Muscle of leg (tissue), 11 donors: ENCODE measurements around the gene ALK. TPM values are rescaled to one million over a fixed set of nuclear protein-coding genes. Genes with fewer than 3 reads are reported as not detected.

ENCODE experiments used
- DNase-seq: peaks from one replicate; pipeline ENCODE4 v3.0.0; 2013
- H3K27ac ChIP-seq: one replicate; pipeline ENCODE4 v1.5.1; 2013; ENCODE audit warnings: mild to moderate bottlenecking, low read length, control low read depth
- H3K27me3 ChIP-seq: one replicate; pipeline ENCODE4 v1.6.1; 2013; ENCODE audit warnings: low read length; ENCODE audit not compliant: control insufficient read depth, insufficient read depth
- H3K36me3 ChIP-seq: one replicate; pipeline ENCODE4 v1.6.1; 2013; ENCODE audit warnings: low read length; ENCODE audit not compliant: control insufficient read depth, insufficient read depth
- H3K4me1 ChIP-seq: one replicate; pipeline ENCODE4 v1.6.1; 2013; ENCODE audit warnings: low read length; ENCODE audit not compliant: control insufficient read depth, insufficient read depth
- H3K4me3 ChIP-seq: one replicate; pipeline ENCODE4 v1.5.1; 2013; ENCODE audit warnings: low read length, control low read depth
- H3K9me3 ChIP-seq: replicated peaks from 2 replicates; pipeline ENCODE4 v1.6.1; 2013; ENCODE audit warnings: low read depth, low read length; ENCODE audit not compliant: control insufficient read depth
- WGBS: methylation state at CpG from one replicate; pipeline ENCODE4 v1.1.5; 2013; ENCODE audit warnings: missing lambda C conversion rate; ENCODE audit not compliant: insufficient coverage; 5-methylcytosine and 5-hydroxymethylcytosine counted together
- polyA plus RNA-seq, 8 donors: library from polyadenylated mRNA; unstranded; fragments of 120-200 nt; gene quantifications; one replicate each; pipeline versions ENCODE4 v1.2.1 to v1.2.3, GENCODE V29; 2013; ENCODE audit warnings: inconsistent platforms in 1 of 8, low replicate concordance in 1 of 8; ENCODE audit not compliant: insufficient read length in 8 of 8, insufficient read depth in 1 of 8
- total RNA-seq: library from RNA; stranded (reverse); fragments of 120-200 nt; gene quantifications from one replicate; pipeline ENCODE4 v1.2.4, GENCODE V29; 2013

The ALK gene
- total and polyA plus RNA-seq, 9 donors = 0.04 to 0.29 (median 0.09) TPM

GRCh38 chr2:29706171-29706720, 215.1 kb downstream of the ALK start:
- 0% methylated on average over 1 of the region's 4 CpGs for WGBS
- Histone ChIP-seq H3K9me3 (no peaks in the 10 kb centered on the region), H3K36me3 (no peaks in the 10 kb centered on the region), H3K27me3 (no peaks in the 10 kb centered on the region), H3K4me3 (no peak overlapping the region), H3K27ac (no peak overlapping the region), H3K4me1 (no peaks in the 10 kb centered on the region)
- no peak for DNase-seq

- peak; percentile 21 for DNase-seq
- no peaks in the 10 kb centered on the region for H3K36me3 ChIP-seq
- WGBS = 75% methylated on average over 2 of the region's 4 CpGs
- no peaks in the 10 kb centered on the region for H3K9me3 ChIP-seq
- no peaks in the 10 kb centered on the region for H3K4me1 ChIP-seq
- no peak overlapping the region for H3K27ac ChIP-seq
- no peaks in the 10 kb centered on the region for H3K27me3 ChIP-seq
- H3K4me3 ChIP-seq = no peak overlapping the region
Observed at GRCh38 chr2:29705616-29706015, 215.8 kb downstream of the ALK start.

DNA sequence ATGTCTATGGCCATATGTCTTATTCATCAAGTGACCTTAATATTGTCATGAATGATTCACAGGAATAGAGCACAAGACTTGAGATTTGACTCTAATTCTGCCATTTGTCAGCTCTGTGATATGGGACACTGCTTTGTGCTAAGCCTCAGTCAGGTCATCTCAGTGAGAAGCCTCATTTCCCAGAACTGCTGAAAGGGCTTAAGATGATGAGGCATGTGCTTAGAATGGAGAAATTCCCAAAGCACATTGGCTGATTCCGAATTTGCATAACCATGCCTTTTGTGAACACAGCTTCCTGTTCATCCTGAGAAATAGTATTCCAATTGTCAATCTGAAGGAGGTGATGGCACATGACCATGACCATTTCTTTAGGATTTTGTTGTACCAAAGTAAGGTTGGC, 218.1 kb downstream of the ALK start:
- peak; percentile 12 for DNase-seq
- Histone ChIP-seq H3K36me3 (no peaks in the 10 kb centered on the region), H3K9me3 (no peaks in the 10 kb centered on the region), H3K4me3 (no peak overlapping the region), H3K27me3 (no peaks in the 10 kb centered on the region), H3K4me1 (peaks cover under 1% of the 10 kb centered on the region), H3K27ac (no peak overlapping the region)
- WGBS = no CpG with 5 or more reads among the region's 1 CpG

GRCh38 chr2:29702276-29702675, 219.1 kb downstream of the ALK start:
- H3K27ac ChIP-seq = no peak overlapping the region
- no peak for DNase-seq
- no peaks in the 10 kb centered on the region for H3K27me3 ChIP-seq
- peaks cover 11% of the 10 kb centered on the region for H3K4me1 ChIP-seq
- no peaks in the 10 kb centered on the region for H3K36me3 ChIP-seq
- WGBS = 92% methylated on average over 1 of the region's 2 CpGs
- H3K4me3 ChIP-seq = no peak overlapping the region
- H3K9me3 ChIP-seq = no peaks in the 10 kb centered on the region

DNA sequence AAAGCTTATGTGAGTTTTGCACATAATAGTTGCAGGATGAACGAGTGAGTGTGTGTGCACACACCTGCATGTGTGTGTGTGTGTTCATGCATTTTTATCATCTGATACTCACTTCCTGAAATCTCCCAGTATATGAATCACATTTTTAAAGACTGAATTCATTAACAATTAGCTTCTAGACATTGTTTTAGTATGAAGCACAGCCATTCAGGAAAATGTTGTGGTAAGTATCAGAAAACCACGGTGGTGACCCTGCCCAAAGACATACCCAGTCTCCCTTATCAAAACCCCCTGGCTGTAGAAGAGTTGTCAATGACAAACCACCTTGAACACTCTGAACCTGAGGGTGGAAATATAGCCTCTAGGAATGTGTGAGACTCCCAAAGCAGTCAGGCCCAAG, 220.8 kb downstream of the ALK start:
- no peaks in the 10 kb centered on the region for H3K9me3 ChIP-seq
- H3K36me3 ChIP-seq = no peaks in the 10 kb centered on the region
- WGBS = no CpG with 5 or more reads among the region's 2 CpGs
- H3K27ac ChIP-seq = no peak overlapping the region
- no peak for DNase-seq
- H3K4me1 ChIP-seq = peaks cover 15% of the 10 kb centered on the region
- no peaks in the 10 kb centered on the region for H3K27me3 ChIP-seq
- H3K4me3 ChIP-seq = no peak overlapping the region

- no peaks in the 10 kb centered on the region for H3K9me3 ChIP-seq
- H3K4me1 ChIP-seq = peaks cover 15% of the 10 kb centered on the region
- H3K4me3 ChIP-seq = no peak overlapping the region
- WGBS = 86% methylated on average over 1 of the region's 4 CpGs
- no peaks in the 10 kb centered on the region for H3K36me3 ChIP-seq
- no peak for DNase-seq
- H3K27ac ChIP-seq = no peak overlapping the region
- no peaks in the 10 kb centered on the region for H3K27me3 ChIP-seq
Observed at GRCh38 chr2:29699045-29699444, 222.3 kb downstream of the ALK start.

GRCh38 chr2:29698216-29698615, 223.2 kb downstream of the ALK start:
- Histone ChIP-seq H3K9me3 (no peaks in the 10 kb centered on the region), H3K4me1 (peaks cover 15% of the 10 kb centered on the region), H3K36me3 (no peaks in the 10 kb centered on the region), H3K27me3 (no peaks in the 10 kb centered on the region), H3K27ac (peak overlapping the region; percentile 38), H3K4me3 (no peak overlapping the region)
- WGBS = 100% methylated on average over 2 of the region's 3 CpGs
- peak; percentile 21 for DNase-seq

- no peaks in the 10 kb centered on the region for H3K36me3 ChIP-seq
- WGBS = 40% methylated on average over 1 of the region's 2 CpGs
- peaks cover 15% of the 10 kb centered on the region for H3K4me1 ChIP-seq
- no peaks in the 10 kb centered on the region for H3K27me3 ChIP-seq
- H3K27ac ChIP-seq = peak overlapping the region; percentile 38
- H3K9me3 ChIP-seq = no peaks in the 10 kb centered on the region
- no peak overlapping the region for H3K4me3 ChIP-seq
- DNase-seq = peak; percentile 85
Observed at GRCh38 chr2:29697715-29698114, 223.7 kb downstream of the ALK start.

DNA sequence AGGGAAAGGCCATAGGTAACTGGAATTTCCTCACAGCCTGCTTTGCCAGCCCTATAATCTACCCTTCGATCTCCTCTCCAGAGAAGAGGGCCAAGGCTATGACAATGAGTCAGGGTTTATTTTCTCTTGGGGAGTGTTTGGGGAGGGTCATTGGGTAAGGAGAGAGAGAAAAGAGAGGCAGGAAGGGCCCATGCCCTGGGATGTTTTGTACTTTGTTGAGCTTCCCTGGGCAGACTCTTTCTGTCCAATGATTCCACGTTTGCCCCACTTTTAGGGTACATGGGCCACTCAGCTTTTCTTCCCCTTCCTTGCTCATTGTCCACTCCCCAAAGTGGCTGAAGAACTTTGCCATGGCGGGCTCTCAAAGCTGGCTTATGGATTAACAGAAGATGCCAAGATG, 224.2 kb downstream of the ALK start:
- WGBS = no CpG with 5 or more reads among the region's 3 CpGs
- no peak for DNase-seq
- Histone ChIP-seq H3K27ac (peak overlapping the region; percentile 11), H3K4me1 (peaks cover 15% of the 10 kb centered on the region), H3K27me3 (no peaks in the 10 kb centered on the region), H3K4me3 (no peak overlapping the region), H3K9me3 (no peaks in the 10 kb centered on the region), H3K36me3 (no peaks in the 10 kb centered on the region)

DNA sequence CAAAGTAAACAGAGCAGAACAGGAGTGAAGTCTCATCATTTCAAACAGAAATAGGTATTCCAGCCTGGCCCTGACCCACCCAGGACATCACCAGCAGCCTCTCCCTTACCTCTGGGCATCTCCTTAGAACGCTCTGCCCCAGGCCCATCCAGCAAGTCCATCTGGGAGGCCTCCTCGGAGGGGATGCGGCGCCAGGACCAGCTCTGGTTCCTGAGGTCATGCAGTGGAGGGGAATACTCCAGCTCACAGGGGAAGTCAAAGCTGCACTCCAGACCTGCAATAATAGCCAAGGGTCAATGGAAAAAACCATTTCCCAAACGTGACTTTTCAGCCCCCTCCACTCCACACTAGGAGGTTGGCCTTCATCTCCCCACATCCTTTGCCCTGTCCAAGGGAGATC, 226.6 kb downstream of the ALK start:
- Histone ChIP-seq H3K4me3 (no peak overlapping the region), H3K27me3 (no peaks in the 10 kb centered on the region), H3K36me3 (no peaks in the 10 kb centered on the region), H3K27ac (no peak overlapping the region), H3K9me3 (no peaks in the 10 kb centered on the region), H3K4me1 (peaks cover 15% of the 10 kb centered on the region)
- DNase-seq = no peak
- 90% methylated on average over 4 of the region's 5 CpGs for WGBS

DNA sequence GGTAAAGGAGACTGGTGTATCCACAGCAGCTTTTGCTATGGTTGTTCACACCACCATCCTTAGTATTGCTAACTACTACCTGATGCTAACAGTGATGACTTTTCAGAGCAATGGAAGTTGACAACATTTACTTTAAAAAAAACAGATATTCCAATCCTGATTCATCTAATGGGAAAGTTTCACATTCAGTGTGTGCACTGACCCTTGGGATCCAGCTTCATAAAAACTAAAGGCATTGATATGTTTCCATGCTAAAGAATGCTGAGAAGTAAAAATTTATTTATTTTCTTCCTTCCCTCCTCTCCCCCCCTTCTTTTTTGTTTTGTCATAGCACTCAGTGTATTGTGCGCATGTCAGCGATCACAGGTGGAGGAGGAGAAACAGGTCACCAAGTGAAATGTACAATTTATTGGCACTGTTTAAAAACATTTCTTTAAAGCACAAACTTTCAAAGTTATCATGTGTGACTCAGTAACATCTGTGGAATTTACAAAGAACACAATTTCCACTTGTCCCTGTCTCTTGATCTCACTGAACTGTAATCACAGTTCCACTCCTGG, 229.9 kb downstream of the ALK start:
- Histone ChIP-seq H3K27ac (no peak overlapping the region), H3K9me3 (no peaks in the 10 kb centered on the region), H3K4me3 (no peak overlapping the region), H3K27me3 (no peaks in the 10 kb centered on the region), H3K4me1 (no peaks in the 10 kb centered on the region), H3K36me3 (no peaks in the 10 kb centered on the region)
- DNase-seq = no peak
- no CpG with 5 or more reads among the region's 2 CpGs for WGBS
